IPS-11a (cell line): ENCODE measurements around the gene PPM1H.
A peak's percentile ranks its signal among the peaks of the same experiment; 100 is the strongest.
"Not testable (repeated sequence)": the region's sequence is repeated elsewhere in the genome, so short reads cannot be mapped to it uniquely, and the experiment has no call there.

Source experiments
- H3K4me3 ChIP-seq: one replicate; pipeline ENCODE4 v1.5.1; 2013; ENCODE audit warnings: low read depth, low read length, control low read depth

The PPM1H gene

GRCh38 chr12:62947364-62947763 lies 12.4 kb upstream of the PPM1H start:
- H3K4me3 ChIP-seq: no peak overlapping the region

- H3K4me3 ChIP-seq: no peak overlapping the region
Observed at GRCh38 chr12:62943779-62944395, 8.9 kb upstream of the PPM1H start.

- not testable (repeated sequence) for H3K4me3 ChIP-seq
Observed at GRCh38 chr12:62942316-62942715, 7.4 kb upstream of the PPM1H start.

- H3K4me3 ChIP-seq: peak overlapping the region; percentile 89
Observed at GRCh38 chr12:62934239-62934798, 631 bp downstream of the PPM1H start.

GRCh38 chr12:62933602-62934238 lies 1.2 kb downstream of the PPM1H start:
- peak overlapping the region; percentile 89 for H3K4me3 ChIP-seq

- H3K4me3 ChIP-seq: peak overlapping the region; percentile 89
Observed at GRCh38 chr12:62933220-62933601, 1.7 kb downstream of the PPM1H start.

- no peak overlapping the region for H3K4me3 ChIP-seq
Observed at GRCh38 chr12:62931477-62931876, 3.5 kb downstream of the PPM1H start.

- H3K4me3 ChIP-seq: no peak overlapping the region
Observed at GRCh38 chr12:62930546-62931425, 4.2 kb downstream of the PPM1H start.

- no peak overlapping the region for H3K4me3 ChIP-seq
Observed at GRCh38 chr12:62928632-62929031, 6.3 kb downstream of the PPM1H start.

GRCh38 chr12:62925680-62926079 lies 9.3 kb downstream of the PPM1H start:
- no peak overlapping the region for H3K4me3 ChIP-seq

GRCh38 chr12:62924084-62924483 lies 10.9 kb downstream of the PPM1H start:
- H3K4me3 ChIP-seq: no peak overlapping the region

- H3K4me3 ChIP-seq: no peak overlapping the region
Observed at GRCh38 chr12:62922539-62922938, 12.4 kb downstream of the PPM1H start.

- H3K4me3 ChIP-seq: no peak overlapping the region
Observed at GRCh38 chr12:62919838-62920237, 15.1 kb downstream of the PPM1H start.

- H3K4me3 ChIP-seq: no peak overlapping the region
Observed at GRCh38 chr12:62917926-62918325, 17.0 kb downstream of the PPM1H start.

- H3K4me3 ChIP-seq: no peak overlapping the region
Observed at GRCh38 chr12:62916632-62917425, 18.1 kb downstream of the PPM1H start.

- H3K4me3 ChIP-seq: no peak overlapping the region
Observed at GRCh38 chr12:62915204-62915529, 19.8 kb downstream of the PPM1H start.

GRCh38 chr12:62914443-62915203 lies 20.3 kb downstream of the PPM1H start:
- no peak overlapping the region for H3K4me3 ChIP-seq

- no peak overlapping the region for H3K4me3 ChIP-seq
Observed at GRCh38 chr12:62913380-62913779, 21.6 kb downstream of the PPM1H start.

- no peak overlapping the region for H3K4me3 ChIP-seq
Observed at GRCh38 chr12:62912644-62913043, 22.3 kb downstream of the PPM1H start.

GRCh38 chr12:62911286-62911685 lies 23.7 kb downstream of the PPM1H start:
- no peak overlapping the region for H3K4me3 ChIP-seq
